Stimulated activated CD8-positive, alpha-beta memory T cell treated with anti-CD3 and anti-CD28 coated beads, Interleukin-4, amount 100 ng/mL, for 24 hours (primary cell): Measurements from ENCODE around the gene SIAH3.

Experiments used
- DNase-seq: peaks from one replicate; pipeline ENCODE4 v3.0.0-alpha.2; 2020; ENCODE audit warnings: low read depth

SIAH3 gene

DNA sequence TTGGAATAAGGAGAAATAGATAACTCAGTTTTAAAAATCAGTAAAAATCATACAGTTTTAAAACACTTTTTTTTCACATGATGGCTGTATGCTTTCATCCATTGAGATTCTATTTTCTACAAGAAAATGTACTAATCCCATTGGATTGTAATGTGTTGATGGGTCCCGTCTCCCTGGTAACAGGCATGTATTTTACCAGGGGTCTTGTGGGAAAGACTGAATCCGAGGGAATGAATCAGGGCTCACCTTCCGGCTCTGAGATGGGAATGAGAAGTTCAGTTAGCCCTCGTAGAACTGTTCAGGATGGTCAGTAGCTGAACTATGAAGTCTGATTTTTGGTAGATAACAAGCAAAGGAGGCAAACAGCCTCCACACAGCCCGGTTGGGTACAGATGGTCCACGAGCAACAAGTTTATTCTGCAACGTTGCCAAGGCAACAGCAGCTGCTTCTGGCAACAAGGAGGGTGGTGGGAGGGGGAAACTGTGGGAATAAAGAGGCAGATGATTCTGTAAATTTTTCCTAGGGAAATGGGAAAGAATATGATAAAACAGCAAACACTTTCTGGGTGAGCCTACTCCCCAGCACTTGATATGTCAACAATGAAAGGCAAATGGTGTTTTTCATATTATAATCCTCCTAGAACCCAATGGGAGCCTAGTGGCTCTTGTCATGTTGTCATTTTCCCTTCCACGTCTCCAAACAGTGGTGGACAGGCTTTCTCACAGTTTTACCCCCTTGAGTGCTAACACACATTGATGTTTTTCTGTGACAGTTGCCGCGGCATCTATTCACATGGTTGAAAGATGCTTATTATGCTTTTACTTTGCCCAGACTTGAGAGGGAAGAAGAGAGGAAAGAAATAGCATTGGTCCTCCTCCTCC lies 12.4 kb upstream of the SIAH3 start:
- DNase-seq = no peak

DNA sequence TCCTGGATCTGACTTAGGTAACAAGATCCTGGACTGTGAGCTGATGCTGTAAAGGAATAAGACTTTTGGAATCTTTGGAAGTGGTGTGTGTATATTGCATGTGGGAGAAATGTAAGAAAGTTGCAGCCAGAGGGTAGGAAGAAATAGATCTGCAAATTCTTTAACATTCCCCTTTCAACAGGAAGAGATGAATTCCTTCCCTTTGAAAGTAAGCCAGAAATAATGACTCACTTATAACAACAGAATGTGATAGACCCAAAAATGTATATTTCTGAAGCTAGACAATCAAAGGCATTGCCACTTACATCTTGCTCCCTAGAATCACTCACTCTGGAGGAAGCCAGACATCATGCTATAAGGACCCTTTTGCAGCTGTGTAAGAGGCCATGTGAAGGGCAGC lies 9.8 kb upstream of the SIAH3 start:
- no peak for DNase-seq

DNA sequence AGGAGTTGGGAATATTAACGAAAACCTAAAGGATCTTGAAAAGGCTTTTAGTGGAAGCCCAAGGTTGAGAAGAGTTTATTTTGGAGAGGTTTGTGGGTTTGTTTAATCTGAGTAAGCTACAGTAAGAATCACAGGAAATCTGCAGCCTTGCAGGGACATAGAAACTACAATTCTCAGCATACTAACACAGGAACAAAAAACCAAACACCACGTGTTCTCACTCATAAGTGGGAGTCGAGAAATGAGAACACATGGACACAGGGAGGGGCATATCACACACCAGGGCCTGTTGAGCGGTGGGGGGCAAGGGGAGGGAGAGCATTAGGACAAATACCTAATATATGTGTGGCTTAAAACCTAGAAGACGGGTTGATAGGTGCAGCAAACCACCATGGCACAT lies 8.7 kb upstream of the SIAH3 start:
- DNase-seq = no peak

DNA sequence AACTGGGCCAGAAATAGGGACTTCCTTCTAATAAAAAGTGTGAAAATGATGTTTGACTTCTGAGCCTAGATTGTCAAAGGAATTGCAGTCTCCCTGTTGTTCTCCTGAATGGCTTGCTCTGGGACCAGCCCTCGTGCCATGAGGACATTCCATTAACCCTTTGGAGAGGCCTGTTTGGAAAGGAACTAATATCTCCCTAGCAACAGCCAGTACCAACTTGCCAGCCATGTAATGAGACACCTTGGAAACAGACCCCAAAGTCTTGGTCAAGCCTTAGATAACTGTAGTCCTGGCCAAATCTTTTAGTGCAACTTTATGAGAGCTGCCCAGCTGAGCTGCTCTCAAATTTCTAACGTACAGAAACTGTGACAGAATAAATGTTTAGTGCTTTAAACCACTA lies 8.2 kb upstream of the SIAH3 start:
- DNase-seq = no peak

DNA sequence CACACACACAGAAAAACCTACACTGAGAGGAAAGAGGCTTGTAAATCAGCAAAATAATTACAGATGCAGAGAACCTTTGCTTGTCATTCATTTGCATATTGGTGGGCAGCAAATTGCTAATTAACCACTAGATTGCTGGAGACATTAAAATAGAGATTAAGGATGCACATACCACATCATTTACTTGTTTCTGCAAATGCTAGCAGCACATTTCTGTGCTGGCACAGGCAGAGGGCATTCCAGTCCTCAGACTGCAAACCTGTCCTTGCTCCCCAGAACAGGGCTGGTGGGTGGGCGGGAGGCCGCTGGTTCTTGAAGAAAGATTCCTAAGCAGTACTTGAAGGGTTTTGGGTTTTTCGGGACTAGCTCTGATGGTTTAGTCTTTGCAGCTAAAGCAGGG lies 941 bp upstream of the SIAH3 start:
- no peak for DNase-seq

DNA sequence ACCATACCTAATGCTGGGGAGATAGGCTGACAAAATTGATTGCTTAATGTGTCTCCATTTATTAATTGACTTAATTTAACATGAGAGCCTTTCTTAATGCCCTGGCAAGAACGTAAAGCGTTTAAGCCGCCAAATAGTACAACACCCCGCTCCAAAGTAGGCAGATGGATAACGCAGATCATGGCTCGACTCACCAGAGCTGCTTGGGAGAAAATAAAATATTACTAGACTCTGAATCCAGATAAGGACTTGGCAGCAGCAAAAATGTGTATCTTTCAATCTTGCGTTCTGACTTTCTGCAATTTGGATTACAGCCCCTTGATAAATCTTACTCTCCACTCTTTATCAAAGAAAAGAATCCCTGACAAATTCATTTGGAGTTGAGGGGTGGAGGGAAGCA lies 403 bp upstream of the SIAH3 start:
- DNase-seq = no peak

DNA sequence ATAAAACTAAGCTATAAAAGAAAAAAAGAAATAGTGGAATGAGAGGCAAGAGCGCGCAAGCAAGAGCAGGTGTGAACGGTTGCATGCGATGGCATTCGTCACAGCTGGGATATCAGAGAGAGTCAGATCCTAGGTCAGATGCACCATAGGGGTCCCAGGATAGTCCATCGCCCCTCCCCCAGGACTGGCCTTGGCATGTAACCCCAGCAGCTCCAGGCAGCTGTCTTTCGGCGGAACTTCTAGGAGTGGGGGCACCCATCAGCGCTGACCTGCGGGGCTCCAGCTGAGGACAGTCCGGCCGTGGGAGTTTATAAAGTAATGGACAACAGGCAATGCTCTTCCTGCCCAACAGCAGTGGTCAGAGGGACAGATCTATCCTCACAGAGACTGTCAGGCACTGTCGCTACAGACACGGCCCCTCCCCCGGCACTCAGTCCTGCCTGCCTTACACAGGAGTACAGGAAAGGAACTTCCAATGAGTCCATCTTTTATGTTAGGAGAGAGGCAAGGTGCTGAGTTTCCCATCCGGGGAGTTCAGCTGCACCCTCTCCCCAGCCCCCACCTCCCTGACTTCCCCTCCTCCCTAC lies 1.4 kb downstream of the SIAH3 start:
- no peak for DNase-seq

DNA sequence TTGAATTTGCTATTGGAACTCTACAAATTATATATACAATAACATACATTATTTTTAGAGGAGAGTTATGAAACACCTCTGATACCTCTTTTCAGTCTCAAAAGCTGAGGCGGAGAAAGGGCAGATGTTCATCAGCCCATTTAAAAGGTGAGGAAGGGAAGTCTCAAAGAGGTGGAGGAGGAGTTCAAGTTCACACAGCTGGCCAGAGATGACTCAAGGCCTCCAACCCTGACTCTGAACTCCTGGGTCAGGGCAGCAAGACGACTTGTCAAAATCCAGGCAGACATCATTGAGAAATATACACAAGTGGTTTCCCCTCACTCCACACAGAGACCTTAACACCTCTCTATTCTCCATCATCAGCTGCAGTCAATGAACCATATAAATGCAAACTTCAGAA lies 2.1 kb downstream of the SIAH3 start:
- DNase-seq = no peak

DNA sequence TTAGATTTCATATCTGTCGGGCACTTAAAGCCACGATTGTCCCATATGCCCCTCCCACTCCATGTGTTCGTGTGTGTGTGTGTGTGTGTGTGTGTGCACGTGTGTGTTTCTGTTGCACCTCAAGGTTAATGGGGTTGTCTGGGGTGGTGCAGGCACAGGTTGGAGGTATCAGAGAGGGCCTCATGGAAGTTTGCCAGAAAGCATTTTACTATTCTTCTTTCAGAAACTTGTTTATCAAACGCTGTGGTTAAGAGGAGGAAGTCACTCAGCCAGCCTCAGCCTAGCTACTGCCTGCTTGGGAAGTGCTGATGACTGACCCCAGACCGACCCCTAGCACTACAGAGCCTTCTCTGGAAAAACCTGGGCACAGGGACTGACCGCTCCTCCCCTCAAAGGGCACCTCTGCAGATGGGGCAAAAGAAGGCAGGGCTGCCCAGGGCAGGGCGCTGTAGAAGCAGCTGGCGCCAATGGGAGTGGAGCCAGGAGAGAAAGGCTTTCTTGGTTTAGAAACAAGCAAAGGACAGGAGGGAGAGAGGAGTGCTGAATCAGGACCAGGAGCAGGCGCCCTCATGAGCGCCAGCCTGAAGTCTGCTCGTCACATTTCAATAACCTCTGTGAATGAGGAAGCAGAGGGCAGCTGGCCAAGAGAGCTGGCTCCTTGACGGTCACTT lies 3.9 kb downstream of the SIAH3 start:
- DNase-seq = no peak

DNA sequence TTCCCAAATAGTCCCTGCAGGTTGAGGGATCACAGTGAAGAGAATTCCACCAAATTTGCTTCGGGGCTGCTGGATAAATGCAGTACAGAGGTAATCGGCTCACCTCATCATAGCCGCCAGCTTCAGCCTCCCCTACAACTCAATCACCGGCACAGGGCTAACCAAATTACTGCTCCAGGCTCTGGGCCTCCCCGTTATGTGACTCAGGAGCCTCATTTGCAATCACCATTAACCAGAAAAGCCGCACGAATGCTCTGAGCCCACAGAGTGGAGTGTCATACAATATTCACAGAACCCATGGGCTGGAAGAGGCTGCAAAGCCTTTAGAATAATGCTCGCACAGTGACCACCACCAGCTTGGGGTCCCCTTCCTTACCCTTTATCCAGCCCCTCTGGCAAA lies 4.9 kb downstream of the SIAH3 start:
- DNase-seq = no peak

DNA sequence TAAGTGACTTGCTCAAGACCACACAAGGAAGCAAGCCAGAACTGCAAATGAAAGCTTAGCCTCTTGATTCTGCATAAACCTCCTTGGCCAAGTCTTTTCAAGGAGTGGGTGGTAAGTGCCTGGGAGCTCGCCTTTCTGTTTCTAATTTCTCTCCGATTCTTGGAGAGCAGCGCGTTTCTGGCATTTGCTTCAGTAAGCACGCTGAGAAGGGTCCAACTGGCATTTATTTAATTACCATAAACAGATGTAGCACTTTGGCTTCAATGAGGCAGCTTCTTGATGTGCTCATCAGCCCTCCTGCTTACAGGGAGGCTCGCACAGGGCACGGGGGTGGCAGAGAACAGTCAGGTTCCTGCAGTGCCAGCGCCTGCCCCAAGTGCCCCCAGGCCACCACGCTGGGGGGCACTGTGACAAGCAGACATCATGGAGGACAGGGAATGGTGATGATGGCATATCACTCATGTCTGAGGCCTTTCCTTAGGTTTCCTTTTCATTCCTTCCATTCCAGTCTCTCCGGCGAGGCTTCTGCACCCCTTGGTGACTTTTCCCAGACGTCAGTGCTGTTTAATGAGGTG lies 13.3 kb downstream of the SIAH3 start:
- no peak for DNase-seq

DNA sequence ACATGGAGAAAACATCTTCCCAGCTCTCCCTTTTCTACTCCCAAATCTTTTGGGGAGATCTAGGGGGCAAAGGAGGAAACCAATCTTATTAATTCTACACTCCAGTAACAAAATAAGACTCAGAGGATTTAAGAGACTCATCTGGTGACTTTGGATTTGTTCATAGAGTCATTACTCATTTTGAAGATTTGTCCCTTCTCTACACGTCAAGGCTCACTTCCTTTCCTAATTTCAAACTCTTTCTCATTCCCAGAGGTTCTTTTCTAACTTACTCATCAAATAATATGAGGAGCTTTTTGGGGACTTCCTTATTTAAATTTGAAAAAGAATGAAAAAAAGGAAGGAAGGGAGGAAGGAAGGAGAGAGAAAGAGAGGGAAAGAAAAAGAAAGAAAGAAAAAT lies 14.4 kb downstream of the SIAH3 start:
- DNase-seq = no peak

DNA sequence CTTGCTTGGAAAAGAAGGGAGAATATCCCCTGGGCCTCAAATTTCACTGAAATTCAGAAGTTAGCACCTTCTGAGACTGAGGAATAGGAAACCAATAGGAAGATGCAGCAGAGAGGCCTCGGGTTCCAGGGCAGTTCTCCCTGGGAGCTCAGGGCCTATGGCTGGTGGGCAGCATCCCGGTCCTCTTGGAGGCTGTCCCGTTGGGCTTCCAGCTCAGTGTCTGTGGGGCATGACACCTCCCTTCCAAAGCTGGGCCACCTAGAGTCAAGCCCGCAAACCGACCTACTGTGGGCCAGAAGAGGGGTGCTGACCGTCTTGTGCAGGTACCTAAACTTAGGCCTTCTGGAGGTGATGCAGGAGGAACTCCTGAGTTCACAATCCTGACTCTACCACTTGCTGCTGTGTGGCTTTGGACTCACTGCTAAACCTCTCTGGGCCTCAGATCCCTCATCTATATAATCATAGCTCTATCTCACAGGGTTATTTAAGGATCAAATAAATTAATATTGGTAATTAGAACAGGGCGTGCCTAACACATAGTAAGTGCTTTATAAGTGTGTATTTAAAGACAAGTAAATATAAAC lies 17.1 kb downstream of the SIAH3 start:
- no peak for DNase-seq

DNA sequence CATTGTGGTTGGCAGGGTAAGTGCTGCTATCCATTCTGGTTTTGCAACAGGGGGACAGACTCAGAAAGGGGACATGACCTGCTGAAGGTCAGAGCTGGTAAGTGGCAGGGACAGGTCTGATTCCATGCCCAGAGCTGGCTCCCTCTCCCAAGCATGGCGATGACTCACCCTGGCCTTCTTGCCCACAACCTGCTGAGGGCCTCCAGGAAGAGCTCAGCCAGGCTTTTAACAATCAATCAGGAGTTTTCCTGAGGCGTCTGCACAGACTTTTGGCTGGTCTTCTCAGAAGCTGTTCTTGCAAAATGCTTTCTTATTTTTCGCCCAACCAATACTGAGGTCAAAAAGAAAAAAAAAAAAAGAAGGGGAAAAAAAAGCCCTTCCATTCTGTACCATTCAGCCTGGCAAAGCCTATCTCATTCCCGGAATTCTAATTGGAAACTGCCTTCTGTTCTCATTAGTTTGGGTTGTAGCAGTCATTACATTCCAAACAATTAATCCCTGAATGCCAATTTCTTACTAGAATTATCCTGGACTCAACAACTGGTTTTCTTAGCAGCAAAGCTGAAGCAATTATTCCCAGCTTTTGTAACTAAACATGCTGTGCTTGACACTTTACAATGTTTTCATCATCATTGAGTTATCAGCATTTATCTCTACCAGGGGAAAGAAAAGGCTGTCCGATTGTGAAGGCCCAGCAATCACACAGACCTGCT lies 17.7 kb downstream of the SIAH3 start:
- DNase-seq = no peak

DNA sequence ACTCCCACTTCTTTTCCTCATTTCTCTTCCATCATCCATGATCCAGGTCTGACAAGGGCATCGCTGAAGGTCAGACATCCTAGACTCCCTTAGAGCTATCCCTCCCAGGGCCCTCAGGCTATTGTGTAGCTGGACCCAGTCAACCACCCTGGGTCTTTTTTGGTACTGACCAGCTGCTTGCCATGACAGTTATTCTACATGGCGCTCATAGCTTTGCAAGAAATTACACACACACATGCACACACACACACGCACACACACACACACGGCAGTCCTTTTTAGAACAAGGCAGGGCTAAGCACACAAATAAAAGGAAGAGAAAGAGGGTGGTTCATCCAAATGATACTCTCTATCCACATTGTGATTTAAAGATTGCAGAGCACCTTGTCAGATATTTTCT lies 18.3 kb downstream of the SIAH3 start:
- no peak for DNase-seq

DNA sequence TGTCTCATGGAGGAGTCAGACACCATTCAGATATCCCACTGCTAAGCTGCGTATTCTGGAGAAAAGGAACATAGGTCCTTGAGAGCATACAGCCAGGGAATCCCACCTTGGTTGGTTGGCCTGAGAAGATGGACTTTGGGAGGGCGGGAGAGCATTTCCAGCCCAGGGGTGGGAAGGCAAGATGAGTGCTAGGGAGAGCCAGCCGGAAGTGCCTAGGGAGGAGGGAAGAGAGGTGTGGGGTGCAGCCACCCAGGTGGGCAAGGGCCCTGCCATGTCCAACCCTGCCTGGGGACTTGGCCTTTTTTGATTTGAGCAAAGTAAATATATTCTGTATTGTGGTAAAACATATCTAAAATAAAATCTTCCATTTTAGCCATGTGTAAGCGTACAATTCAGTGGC lies 19.7 kb downstream of the SIAH3 start:
- no peak for DNase-seq

DNA sequence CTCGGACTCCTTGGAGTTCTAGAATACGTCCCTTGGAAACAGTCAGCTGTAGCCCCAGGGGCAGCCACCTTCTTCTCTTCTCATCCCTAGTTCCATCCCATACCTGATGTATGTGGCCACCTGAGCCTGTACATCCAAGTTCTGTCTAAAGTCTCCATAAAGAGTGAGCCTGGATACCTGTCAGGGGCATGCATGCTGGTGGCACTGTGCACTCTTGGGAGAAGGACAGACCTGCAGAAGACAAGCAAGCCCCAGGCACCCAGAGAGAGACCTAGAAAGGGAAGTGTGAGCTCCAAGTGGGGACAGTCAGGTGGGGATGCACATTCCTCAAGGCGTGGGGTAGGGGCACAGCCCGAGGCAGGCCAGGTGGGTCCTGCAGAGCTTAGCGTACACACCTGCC lies 21.4 kb downstream of the SIAH3 start:
- DNase-seq = no peak

DNA sequence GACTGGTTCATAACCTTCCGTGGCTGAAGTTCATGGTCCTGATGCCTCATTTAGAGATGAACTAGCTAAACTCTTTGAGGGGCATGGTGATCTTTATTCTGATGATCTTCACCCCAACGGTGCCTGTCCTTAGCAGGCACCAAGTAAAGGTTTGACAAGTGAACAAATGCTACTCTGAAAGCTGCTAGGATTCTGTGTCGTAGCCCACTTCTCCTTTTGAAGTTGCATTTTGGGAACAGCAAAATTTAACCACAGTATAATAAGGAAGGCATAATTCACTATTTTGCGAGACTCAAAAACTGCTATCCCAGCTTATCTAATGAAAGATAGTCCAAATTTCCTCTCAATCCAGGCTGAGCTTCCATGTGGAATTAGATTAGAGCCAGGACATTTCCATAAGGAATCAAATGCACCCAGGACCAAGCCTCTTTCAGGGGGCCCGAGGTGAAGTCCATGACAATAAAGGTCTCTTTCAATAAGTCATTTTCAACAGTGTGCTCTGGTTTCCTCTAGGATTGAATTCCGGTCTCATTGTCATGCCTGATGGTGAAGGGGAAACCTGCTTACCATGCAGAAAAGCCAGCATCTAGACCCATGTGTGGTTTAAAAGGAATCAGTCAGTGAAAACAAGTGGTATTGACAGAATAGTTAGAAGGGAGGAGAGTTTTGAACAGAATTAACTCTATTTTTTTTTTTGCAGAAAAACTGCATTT lies 23.1 kb downstream of the SIAH3 start:
- no peak for DNase-seq

DNA sequence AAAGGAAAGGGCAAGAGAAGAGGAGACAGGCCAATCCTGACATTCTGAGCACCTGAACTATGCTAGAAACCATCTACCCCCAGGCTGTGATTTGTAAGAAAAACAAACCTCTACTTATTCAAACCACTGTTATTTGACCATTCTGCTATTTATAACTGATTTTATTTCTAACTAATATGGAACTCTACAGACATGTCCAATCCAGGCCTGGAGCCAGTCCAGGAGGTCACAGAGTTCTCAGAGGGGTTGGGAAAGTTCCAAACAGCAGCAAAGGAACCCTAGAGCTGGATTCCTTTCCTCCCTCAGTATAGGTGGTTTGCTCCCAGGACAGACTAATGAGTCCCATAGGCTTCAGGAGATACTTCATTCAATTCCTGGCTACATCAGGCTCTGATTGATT lies 24.2 kb downstream of the SIAH3 start:
- no peak for DNase-seq

DNA sequence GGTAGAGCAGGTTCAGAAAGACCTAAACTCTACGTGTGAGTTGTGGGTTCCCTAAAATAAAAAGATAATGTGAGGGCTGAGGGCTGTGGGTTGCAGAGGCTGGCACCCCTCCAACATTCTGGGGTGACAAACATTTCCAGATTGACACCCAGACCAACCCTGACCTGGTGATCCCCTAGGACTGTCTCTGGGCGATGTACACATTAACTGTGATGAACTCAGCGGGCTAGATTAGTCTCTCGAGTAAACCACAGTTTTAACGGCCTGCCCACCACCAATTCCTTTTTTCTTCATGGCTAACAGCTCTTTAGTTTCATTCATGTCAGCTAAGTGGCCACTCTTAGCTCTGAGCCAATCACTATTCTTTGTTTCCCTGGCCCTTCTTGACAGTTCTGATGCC lies 24.8 kb downstream of the SIAH3 start:
- no peak for DNase-seq

DNA sequence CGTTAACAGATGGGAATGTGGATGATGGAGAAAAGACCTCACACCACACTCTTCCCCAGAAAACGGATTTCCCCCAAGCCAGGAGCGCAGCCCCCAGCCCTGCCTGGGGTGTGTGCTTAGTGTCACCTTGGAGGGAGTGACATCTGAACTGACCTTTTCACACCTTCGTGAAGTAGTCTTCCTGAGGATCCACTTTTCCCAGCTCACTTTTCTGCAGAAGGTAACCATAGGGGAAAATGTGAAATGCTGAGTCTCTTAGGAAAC lies 26.2 kb downstream of the SIAH3 start:
- DNase-seq = no peak

DNA sequence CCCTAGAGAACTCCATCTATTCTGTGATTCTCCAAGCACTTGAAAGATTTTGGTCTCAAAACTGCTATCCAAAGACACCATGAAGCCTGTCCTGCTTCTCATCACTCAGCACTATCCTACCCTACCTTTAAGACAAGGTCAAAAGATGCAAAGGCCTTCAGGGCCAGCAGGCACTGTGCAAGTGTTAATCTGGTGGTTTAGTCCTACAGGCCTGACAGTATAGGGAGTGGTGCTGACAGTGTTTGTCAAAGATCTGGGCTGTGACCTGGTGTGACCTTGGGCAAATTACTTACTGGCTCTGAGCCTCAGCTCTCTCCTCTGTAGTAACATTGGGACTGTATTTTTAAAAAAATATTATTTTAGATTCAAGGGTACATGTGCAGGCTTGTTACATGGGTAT lies 28.0 kb downstream of the SIAH3 start:
- no peak for DNase-seq
